ENCODE results near the gene ABCB11. TPM values are rescaled to one million over a fixed set of nuclear protein-coding genes. Genes with fewer than 3 reads are reported as not detected.

The ABCB11 gene
- polyA plus RNA-seq, 1 donor from 2014 or later, result not detected

- Histone ChIP-seq H3K27me3 (ENCODE audit: insufficient read depth, low read depth, low read length) (no peaks in the 10 kb centered on the region), H4K20me1 (ENCODE audit: insufficient read depth) (no peaks in the 10 kb centered on the region), H2AFZ (ENCODE audit: low read depth, low read length) (no peak overlapping the region), H3K9me3 (ENCODE audit: low read length) (no peaks in the 10 kb centered on the region), H3K36me3 (ENCODE audit: insufficient read depth, low read length) (no peaks in the 10 kb centered on the region), H3K4me2 (ENCODE audit: low read length) (no peak overlapping the region), H3K9ac (ENCODE audit: low read length) (no peak overlapping the region), H3K27ac (ENCODE audit: low read length) (no peak overlapping the region), H3K9me2 (ENCODE audit: insufficient read depth, low read length) (no peaks in the 10 kb centered on the region), H3K4me3 (ENCODE audit: low read length) (no peak overlapping the region), H3K79me2 (replicated peaks; ENCODE audit: insufficient read depth, low read length) (no peaks in the 10 kb centered on the region), H3F3A (ENCODE audit: insufficient read depth, low read length, poor library complexity, severe bottlenecking) (no peaks in the 10 kb centered on the region)
- TF ChIP-seq POLR2AphosphoS5 (IDR thresholded peaks at IDR 0.05) (no peak), REST (IDR thresholded peaks at IDR 0.05; ENCODE audit: borderline replicate concordance) (no peak), RAD21 (conservative IDR thresholded peaks at IDR 0.05) (no peak), TAF1 (IDR thresholded peaks at IDR 0.05; ENCODE audit: low read depth) (no peak), EZH2 (IDR thresholded peaks at IDR 0.05; ENCODE audit: borderline replicate concordance, insufficient read depth, low read length, poor library complexity, severe bottlenecking) (no peak), SMC3 (conservative IDR thresholded peaks at IDR 0.05; ENCODE audit: poor library complexity) (no peak), EP300 (conservative IDR thresholded peaks at IDR 0.05; ENCODE audit: poor library complexity, severe bottlenecking) (no peak), MXI1 (conservative IDR thresholded peaks at IDR 0.05; ENCODE audit: poor library complexity, severe bottlenecking) (no peak)
- TF ChIP-seq, protein P1, sequence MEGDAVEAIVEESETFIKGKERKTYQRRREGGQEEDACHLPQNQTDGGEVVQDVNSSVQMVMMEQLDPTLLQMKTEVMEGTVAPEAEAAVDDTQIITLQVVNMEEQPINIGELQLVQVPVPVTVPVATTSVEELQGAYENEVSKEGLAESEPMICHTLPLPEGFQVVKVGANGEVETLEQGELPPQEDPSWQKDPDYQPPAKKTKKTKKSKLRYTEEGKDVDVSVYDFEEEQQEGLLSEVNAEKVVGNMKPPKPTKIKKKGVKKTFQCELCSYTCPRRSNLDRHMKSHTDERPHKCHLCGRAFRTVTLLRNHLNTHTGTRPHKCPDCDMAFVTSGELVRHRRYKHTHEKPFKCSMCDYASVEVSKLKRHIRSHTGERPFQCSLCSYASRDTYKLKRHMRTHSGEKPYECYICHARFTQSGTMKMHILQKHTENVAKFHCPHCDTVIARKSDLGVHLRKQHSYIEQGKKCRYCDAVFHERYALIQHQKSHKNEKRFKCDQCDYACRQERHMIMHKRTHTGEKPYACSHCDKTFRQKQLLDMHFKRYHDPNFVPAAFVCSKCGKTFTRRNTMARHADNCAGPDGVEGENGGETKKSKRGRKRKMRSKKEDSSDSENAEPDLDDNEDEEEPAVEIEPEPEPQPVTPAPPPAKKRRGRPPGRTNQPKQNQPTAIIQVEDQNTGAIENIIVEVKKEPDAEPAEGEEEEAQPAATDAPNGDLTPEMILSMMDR (IDR thresholded peaks at IDR 0.05; ENCODE audit: poor library complexity, severe bottlenecking), result no peak
Observed at GRCh38 chr2:168944065-168944464, 87.1 kb downstream of the ABCB11 start.

GRCh38 chr2:168941297-168941696 lies 89.8 kb downstream of the ABCB11 start:
- H3K4me3 ChIP-seq (ENCODE audit: low read length), result no peak overlapping the region
- no peaks in the 10 kb centered on the region for H3K9me2 ChIP-seq (ENCODE audit: insufficient read depth, low read length)
- H3F3A ChIP-seq (ENCODE audit: insufficient read depth, low read length, poor library complexity, severe bottlenecking), result no peaks in the 10 kb centered on the region
- no peaks in the 10 kb centered on the region for H3K27me3 ChIP-seq (ENCODE audit: insufficient read depth, low read depth, low read length)
- H3K4me2 ChIP-seq (ENCODE audit: low read length), result no peak overlapping the region
- H2AFZ ChIP-seq (ENCODE audit: low read depth, low read length), result no peak overlapping the region
- H3K9ac ChIP-seq (ENCODE audit: low read length), result no peak overlapping the region
- TF ChIP-seq TAF1 (IDR thresholded peaks at IDR 0.05; ENCODE audit: low read depth), result no peak
- TF ChIP-seq MXI1 (conservative IDR thresholded peaks at IDR 0.05; ENCODE audit: poor library complexity, severe bottlenecking), result no peak
- TF ChIP-seq REST (IDR thresholded peaks at IDR 0.05; ENCODE audit: borderline replicate concordance), result no peak
- no peak for TF ChIP-seq POLR2AphosphoS5 (IDR thresholded peaks at IDR 0.05)
- TF ChIP-seq EP300 (conservative IDR thresholded peaks at IDR 0.05; ENCODE audit: poor library complexity, severe bottlenecking), result no peak
- TF ChIP-seq EZH2 (IDR thresholded peaks at IDR 0.05; ENCODE audit: borderline replicate concordance, insufficient read depth, low read length, poor library complexity, severe bottlenecking), result no peak
- TF ChIP-seq, protein P1 (IDR thresholded peaks at IDR 0.05; ENCODE audit: poor library complexity, severe bottlenecking), result no peak
- TF ChIP-seq RAD21 (conservative IDR thresholded peaks at IDR 0.05), result no peak
- no peak for TF ChIP-seq SMC3 (conservative IDR thresholded peaks at IDR 0.05; ENCODE audit: poor library complexity)
- H3K36me3 ChIP-seq (ENCODE audit: insufficient read depth, low read length), result no peaks in the 10 kb centered on the region
- H3K79me2 ChIP-seq (replicated peaks; ENCODE audit: insufficient read depth, low read length), result no peaks in the 10 kb centered on the region
- no peak overlapping the region for H3K27ac ChIP-seq (ENCODE audit: low read length)
- no peaks in the 10 kb centered on the region for H4K20me1 ChIP-seq (ENCODE audit: insufficient read depth)
- H3K9me3 ChIP-seq (ENCODE audit: low read length), result no peaks in the 10 kb centered on the region

All from neural cell (in vitro differentiated cells).